C4-2B (cell line): ENCODE data around the gene SSR1.
"Not testable (repeated sequence)": the region's sequence is repeated elsewhere in the genome, so short reads cannot be mapped to it uniquely, and the experiment has no call there.

Experiments used
- H3K27ac ChIP-seq: fragments of 450-650 bp; 2 replicates; pipeline ENCODE4 v1.5.1; 2017
- CTCF ChIP-seq: fragments of 450-650 bp; conservative IDR thresholded peaks from 2 replicates; pipeline ENCODE4 v1.5.1; 2017; ENCODE audit warnings: mild to moderate bottlenecking
- ZFX ChIP-seq: fragments of 450-650 bp; IDR thresholded peaks from 2 replicates; pipeline ENCODE4 v1.6.1; 2017

The SSR1 gene

GRCh38 chr6:7324520-7324919, 11.5 kb upstream of the SSR1 start:
- TF ChIP-seq CTCF (no peak), ZFX (no peak)
- H3K27ac ChIP-seq, result no peak overlapping the region

- TF ChIP-seq ZFX (no peak), CTCF (no peak)
- H3K27ac ChIP-seq, result no peak overlapping the region
Observed at GRCh38 chr6:7323074-7323473, 10.1 kb upstream of the SSR1 start.

GRCh38 chr6:7321866-7322265, 8.9 kb upstream of the SSR1 start:
- H3K27ac ChIP-seq, result not testable (repeated sequence)

GRCh38 chr6:7319406-7319805, 6.4 kb upstream of the SSR1 start:
- H3K27ac ChIP-seq, result not testable (repeated sequence)

GRCh38 chr6:7317538-7317937, 4.5 kb upstream of the SSR1 start:
- TF ChIP-seq ZFX, result no peak
- no peak for TF ChIP-seq CTCF
- H3K27ac ChIP-seq, result no peak overlapping the region

- TF ChIP-seq CTCF, result no peak
- no peak for TF ChIP-seq ZFX
- no peak overlapping the region for H3K27ac ChIP-seq
Observed at GRCh38 chr6:7316658-7317533, 3.9 kb upstream of the SSR1 start.

GRCh38 chr6:7315948-7316365, 3.0 kb upstream of the SSR1 start:
- no peak overlapping the region for H3K27ac ChIP-seq
- TF ChIP-seq CTCF (no peak), ZFX (no peak)

- not testable (repeated sequence) for H3K27ac ChIP-seq
Observed at GRCh38 chr6:7315087-7315947, 2.3 kb upstream of the SSR1 start.

GRCh38 chr6:7314414-7314813, 1.4 kb upstream of the SSR1 start:
- no peak overlapping the region for H3K27ac ChIP-seq

More at GRCh38 chr6:7314414-7314813, 1.4 kb upstream of the SSR1 start:
- TF ChIP-seq ZFX (no peak), CTCF (no peak)
